ENCODE data around the gene RAMP1.

Gene RAMP1

GRCh38 chr2:237923481-237924163 is 64.2 kb downstream of the RAMP1 start:
- H3K79me2 ChIP-seq (ENCODE audit: insufficient read depth, low read length) = no peaks in the 10 kb centered on the region
- H4K20me1 ChIP-seq (ENCODE audit: insufficient read depth, low read length, poor library complexity, severe bottlenecking) = no peaks in the 10 kb centered on the region
- H3K9ac ChIP-seq (ENCODE audit: low read depth, low read length, poor library complexity, severe bottlenecking) = no peak overlapping the region
- no peak overlapping the region for H3K4me3 ChIP-seq (ENCODE audit: low read length, poor library complexity, severe bottlenecking)
- H3K4me2 ChIP-seq (ENCODE audit: low read depth, low read length, poor library complexity, severe bottlenecking) = no peak overlapping the region
- H3K36me3 ChIP-seq (ENCODE audit: insufficient read depth, low read length) = no peaks in the 10 kb centered on the region
- H3F3A ChIP-seq (ENCODE audit: low read depth) = no peaks in the 10 kb centered on the region
- no peaks in the 10 kb centered on the region for H3K9me3 ChIP-seq (ENCODE audit: insufficient read depth, low read depth, low read length)
- TF ChIP-seq CTCF (conservative IDR thresholded peaks at IDR 0.05; ENCODE audit: low read length) (no peak; the same call in 1 of the 2 replicates), EZH2phosphoT487 (IDR thresholded peaks at IDR 0.05; ENCODE audit: borderline replicate concordance) (no peak)
- H3K27me3 ChIP-seq (ENCODE audit: insufficient read depth, low read length, poor library complexity, severe bottlenecking) = no peaks in the 10 kb centered on the region
- no peak overlapping the region for H2AFZ ChIP-seq (ENCODE audit: low read length)
- H3K4me1 ChIP-seq (ENCODE audit: insufficient read depth, low read length, poor library complexity, severe bottlenecking) = no peaks in the 10 kb centered on the region
- no peaks in the 10 kb centered on the region for H3K9me2 ChIP-seq (replicated peaks; ENCODE audit: low read depth, low read length)

GRCh38 chr2:237924164-237924534 is 64.7 kb downstream of the RAMP1 start:
- Histone ChIP-seq H3K36me3 (ENCODE audit: insufficient read depth, low read length) (no peaks in the 10 kb centered on the region), H3K27me3 (ENCODE audit: insufficient read depth, low read length, poor library complexity, severe bottlenecking) (no peaks in the 10 kb centered on the region), H3K4me1 (ENCODE audit: insufficient read depth, low read length, poor library complexity, severe bottlenecking) (no peaks in the 10 kb centered on the region), H3K79me2 (ENCODE audit: insufficient read depth, low read length) (no peaks in the 10 kb centered on the region), H2AFZ (ENCODE audit: low read length) (no peak overlapping the region), H3K4me3 (ENCODE audit: low read length, poor library complexity, severe bottlenecking) (no peak overlapping the region), H3F3A (ENCODE audit: low read depth) (no peaks in the 10 kb centered on the region), H3K9me2 (replicated peaks; ENCODE audit: low read depth, low read length) (no peaks in the 10 kb centered on the region), H3K9ac (ENCODE audit: low read depth, low read length, poor library complexity, severe bottlenecking) (no peak overlapping the region), H3K9me3 (ENCODE audit: insufficient read depth, low read depth, low read length) (no peaks in the 10 kb centered on the region), H3K4me2 (ENCODE audit: low read depth, low read length, poor library complexity, severe bottlenecking) (no peak overlapping the region), H4K20me1 (ENCODE audit: insufficient read depth, low read length, poor library complexity, severe bottlenecking) (no peaks in the 10 kb centered on the region)
- TF ChIP-seq CTCF (conservative IDR thresholded peaks at IDR 0.05; ENCODE audit: low read length) (no peak), EZH2phosphoT487 (IDR thresholded peaks at IDR 0.05; ENCODE audit: borderline replicate concordance) (no peak)

GRCh38 chr2:237927135-237927534 is 67.7 kb downstream of the RAMP1 start:
- H3K79me2 ChIP-seq (ENCODE audit: insufficient read depth, low read length) = no peaks in the 10 kb centered on the region
- H3K4me2 ChIP-seq (ENCODE audit: low read depth, low read length, poor library complexity, severe bottlenecking) = no peak overlapping the region
- no peaks in the 10 kb centered on the region for H4K20me1 ChIP-seq (ENCODE audit: insufficient read depth, low read length, poor library complexity, severe bottlenecking)
- no peak overlapping the region for H3K4me3 ChIP-seq (ENCODE audit: low read length, poor library complexity, severe bottlenecking)
- H3K9me3 ChIP-seq (ENCODE audit: insufficient read depth, low read depth, low read length) = peaks cover 5% of the 10 kb centered on the region; the same call in 1 of the 2 replicates
- no peaks in the 10 kb centered on the region for H3F3A ChIP-seq (ENCODE audit: low read depth)
- H3K9me2 ChIP-seq (replicated peaks; ENCODE audit: low read depth, low read length) = no peaks in the 10 kb centered on the region
- H2AFZ ChIP-seq (ENCODE audit: low read length) = no peak overlapping the region
- no peak for TF ChIP-seq EZH2phosphoT487 (IDR thresholded peaks at IDR 0.05; ENCODE audit: borderline replicate concordance)
- TF ChIP-seq CTCF (conservative IDR thresholded peaks at IDR 0.05; ENCODE audit: low read length) = no peak
- no peaks in the 10 kb centered on the region for H3K27me3 ChIP-seq (ENCODE audit: insufficient read depth, low read length, poor library complexity, severe bottlenecking)
- no peak overlapping the region for H3K9ac ChIP-seq (ENCODE audit: low read depth, low read length, poor library complexity, severe bottlenecking)
- H3K36me3 ChIP-seq (ENCODE audit: insufficient read depth, low read length) = no peaks in the 10 kb centered on the region
- H3K4me1 ChIP-seq (ENCODE audit: insufficient read depth, low read length, poor library complexity, severe bottlenecking) = no peaks in the 10 kb centered on the region
